Activated CD8-positive, alpha-beta memory T cell treated with anti-CD3 and anti-CD28 coated beads for 1 hour (primary cell): ENCODE data around the gene DBH.

ENCODE experiments used
- DNase-seq, 2 donors: peaks; one replicate each; pipeline ENCODE4 v3.0.0-alpha.2; 2020; ENCODE audit warnings: low read depth in 1 of 2; ENCODE audit errors: extremely low read depth in 1 of 2

DBH gene

DNA sequence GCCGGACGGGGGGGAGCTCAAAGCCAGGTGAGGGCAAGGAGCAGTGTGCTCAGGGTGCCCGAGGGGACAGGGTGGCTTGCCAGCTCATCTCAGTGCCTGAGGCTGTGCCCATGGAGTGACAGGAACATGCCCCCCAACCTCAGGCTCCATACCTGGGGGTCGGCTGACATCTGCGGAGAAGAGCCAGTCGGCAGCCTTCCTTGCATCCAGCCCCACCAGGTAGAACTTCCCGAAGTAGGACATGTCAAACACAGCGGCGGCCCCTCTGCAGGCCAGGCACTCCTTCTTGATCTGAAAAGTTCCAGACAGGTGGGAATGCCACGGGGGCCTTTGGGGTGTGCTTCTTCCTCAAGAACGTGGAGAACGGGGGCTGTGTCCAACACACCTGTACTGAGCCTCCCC, 59.9 kb downstream of the DBH start:
- no peak for DNase-seq

DNA sequence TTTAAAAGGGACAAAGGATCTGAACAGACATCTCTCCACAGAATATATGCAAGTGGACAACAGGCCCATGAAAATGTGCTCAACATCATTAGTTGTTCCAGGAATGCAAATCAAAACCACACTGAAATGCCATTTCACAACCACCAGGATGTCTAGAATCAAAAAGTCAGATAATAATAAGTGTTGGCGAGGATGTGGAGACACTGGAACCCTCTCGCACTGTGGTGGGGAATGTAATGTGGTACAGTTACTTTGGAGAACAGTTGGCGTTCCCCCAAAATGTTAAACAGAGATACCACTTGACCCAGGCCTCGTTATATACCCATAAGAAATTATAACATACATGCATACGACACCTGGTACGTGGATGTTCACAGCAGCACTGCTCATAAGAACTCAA, 63.4 kb downstream of the DBH start:
- DNase-seq, result no peak

DNA sequence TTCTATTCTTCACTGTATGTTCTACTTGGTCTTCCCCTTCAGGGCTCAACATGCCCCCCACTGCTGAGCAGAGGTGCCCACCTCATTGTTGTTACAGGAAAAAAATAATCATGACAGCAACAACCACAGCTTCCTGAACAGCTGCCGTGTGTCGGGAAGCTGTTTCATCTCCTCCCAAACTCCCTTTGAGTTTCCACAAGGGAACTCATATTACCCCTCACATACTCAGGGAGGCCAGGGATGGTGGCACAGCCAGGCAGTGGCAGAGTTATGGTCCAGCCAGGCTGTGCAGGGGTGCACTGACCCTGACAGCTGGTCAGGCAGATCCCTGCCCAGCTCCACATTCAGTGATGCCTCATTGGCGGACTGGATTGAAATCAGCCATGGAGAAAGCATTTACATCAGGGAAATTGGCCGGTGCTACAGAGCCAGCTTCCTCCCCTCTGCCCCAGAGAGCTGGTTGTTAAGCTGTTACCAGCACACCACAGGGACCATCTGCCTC, 64.7 kb downstream of the DBH start:
- DNase-seq, result no peak

DNA sequence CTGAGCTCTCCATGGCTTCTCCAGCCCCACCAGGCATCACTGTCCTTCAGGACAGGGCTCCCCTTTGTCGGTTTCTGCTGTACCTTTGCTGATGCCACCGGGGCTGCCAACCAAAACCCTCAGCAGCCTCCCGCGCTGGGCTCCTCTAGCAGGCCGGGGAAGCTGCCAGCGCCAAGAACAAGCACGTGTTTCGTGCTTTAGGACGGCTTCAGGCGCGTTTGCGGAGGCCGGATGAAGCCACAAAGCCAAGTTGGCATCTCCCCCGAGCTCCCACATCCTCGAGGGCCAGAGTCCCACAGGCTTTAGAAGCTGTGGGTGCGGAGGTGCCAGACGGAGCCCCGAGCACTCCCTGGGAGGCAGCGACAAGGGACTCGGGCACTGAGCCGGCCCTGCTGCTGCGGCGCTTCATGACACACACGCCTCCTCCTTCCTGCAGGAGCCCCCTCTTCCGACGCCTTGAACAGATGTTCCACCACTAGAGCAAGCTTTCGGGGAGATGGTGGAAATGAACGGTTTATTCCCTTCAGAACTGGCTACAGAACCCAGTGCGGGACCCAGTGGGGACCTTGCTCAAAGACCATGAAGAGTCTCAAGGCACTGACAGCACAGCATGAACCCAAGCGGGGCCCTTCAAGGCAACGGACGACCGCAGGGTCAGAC, 65.3 kb downstream of the DBH start:
- DNase-seq, result no peak

DNA sequence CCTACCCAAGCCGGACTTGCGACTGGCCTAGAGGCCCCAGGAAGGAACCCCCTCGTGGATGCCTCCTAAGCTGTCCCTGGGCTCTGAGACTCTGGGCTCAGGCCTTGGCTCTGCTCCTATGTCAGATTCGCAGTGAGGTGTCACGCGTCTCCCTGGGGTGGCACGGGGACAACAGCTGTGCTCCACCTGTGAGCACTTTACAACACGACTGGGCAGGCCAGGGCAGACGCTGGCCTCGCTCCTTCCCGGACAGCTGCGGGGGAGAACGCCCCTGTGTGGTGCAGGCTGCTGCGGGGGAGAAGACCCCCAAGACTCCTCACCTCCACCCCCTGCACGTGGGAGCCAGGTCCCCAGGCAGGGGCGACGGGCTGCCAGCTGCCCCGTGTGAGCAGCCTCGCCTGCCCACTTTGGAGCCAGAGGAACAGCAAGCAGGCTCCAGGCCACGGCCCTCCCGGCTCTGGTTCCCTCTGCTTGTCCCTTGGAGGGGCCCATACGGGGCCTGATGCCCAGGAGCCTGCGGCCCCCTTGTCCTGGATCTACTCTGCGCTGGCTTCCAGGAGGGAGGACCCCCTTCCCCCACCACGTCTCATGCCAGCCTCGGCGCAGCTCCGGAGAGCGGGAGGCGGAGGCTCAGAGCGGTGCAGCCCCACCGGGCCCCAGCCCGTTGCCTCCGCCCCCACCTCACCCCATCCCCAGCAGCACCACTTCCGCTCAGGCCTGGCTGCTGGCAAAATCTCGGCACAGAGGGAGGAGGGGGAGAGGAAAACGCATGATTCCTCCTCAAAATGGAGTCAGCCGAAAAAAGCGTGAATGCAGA, 66.0 kb downstream of the DBH start:
- DNase-seq, result peak in 1 of 2 donors; percentile 38

DNA sequence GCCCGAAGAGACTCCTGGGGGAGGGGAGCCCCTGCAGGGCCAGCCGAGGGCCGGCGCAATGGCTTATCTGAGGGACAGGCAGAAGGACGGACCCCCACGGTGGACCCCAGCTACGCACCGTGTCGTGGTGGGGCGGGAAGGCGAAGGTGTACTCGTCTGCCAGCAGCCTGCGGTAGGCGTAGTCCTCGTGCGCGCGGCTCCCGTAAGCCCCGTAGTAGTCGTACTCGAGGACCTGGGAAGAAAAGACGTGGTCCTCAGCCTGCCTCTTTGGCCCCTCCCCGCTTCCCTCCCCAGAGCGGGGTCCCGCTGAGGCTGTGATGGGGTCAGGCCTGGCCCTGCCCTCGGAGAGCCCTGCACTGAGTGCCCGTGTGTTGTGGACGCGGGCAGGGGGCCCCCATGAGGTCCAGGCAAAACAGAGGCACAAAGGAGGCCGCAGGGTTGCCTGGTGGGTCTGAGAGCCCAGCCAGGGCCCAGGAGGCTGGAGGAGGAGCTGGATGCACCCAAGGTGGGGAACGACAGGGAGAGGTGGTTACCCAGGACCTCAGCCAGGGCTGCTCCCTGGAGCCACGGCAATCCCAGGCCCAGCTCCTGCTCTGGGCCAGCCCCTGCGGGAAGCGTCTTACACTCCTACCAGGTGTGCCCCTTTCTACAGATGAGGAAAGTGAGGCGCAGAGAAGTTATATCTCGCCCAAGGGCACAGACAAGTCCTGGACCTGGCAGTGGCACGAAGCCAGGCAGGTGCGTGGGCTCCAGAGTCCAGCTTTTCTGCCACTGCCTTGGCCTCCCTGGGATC, 66.8 kb downstream of the DBH start:
- DNase-seq, result no peak

DNA sequence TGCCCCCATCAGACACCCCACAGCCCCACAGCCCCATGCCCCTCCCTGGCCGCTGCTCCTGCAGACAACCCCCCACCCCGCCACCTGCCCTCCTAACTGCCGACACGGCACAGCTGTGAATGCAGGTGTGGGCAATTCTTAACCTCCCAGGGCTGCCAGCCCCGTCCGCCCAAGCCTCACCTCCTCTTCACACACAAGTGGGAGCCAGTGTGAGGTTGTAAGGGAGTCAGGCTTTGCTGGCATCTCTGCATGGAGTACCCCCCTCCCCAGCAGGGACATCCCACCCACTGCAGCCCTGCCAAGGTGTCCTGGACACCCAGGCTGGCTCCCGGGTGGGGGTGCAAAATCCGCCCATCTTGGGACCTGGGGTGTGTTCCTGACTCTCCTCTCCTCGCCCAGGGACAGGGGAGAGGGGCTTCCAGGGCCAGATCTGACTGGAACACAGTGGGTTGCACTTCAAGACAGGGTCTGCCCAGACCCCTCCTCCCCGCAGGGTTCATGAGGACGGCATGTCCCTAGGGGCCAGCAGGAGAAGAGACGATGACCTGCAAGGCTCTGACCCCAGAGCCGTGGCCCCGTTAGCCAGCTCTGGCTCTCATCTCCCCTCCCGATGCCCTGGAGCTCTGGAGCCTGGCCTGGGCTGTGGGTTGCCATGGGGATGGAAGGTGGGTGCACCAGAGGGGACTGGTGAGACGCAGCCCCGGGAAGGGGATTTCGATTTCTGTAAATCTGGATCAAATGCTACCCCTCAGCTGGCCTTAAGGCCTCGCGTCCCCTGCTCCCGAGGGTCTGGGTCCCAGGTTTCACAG, 67.6 kb downstream of the DBH start:
- no peak for DNase-seq

DNA sequence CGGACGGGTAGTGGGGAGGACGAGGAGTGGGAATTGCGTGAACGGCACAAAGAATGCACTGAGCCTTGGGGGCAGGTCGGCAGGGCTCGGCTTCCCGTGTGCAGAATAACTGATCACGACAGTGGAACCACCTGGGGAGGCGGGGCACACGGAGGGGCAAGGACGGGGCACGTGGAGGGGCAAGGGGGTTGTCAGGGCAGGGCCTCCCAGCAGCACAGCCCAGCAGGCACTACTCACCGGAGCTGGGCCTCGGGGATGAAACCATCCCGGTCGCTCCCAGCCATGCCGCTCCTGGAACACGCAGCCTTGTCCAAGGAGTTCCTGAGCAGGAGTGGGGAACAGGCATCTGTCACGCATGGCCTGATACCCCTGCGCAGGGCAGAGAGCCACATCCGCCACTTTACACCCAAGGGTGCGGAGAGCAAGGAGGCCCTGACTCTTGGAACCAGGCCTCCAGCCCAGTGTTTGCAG, 68.6 kb downstream of the DBH start:
- no peak for DNase-seq

DNA sequence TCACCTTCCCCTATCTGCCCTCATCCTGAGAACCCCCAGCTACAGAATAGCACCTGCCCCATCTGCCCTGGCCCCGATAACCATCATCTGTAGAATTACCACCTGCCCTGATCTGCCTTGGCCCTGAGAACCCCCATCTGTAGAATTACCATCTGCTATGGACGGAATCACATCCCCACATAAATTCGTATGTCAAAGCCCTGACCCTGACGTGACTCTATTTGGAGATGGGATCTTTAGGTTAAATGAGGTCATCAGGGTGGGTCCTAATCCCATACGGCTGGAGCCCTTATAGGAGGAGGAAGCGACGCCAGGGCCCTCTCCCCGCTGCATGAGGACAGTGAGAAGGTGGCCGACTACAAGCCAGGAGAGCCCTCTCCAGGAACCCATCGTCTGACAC, 69.4 kb downstream of the DBH start:
- no peak for DNase-seq

DNA sequence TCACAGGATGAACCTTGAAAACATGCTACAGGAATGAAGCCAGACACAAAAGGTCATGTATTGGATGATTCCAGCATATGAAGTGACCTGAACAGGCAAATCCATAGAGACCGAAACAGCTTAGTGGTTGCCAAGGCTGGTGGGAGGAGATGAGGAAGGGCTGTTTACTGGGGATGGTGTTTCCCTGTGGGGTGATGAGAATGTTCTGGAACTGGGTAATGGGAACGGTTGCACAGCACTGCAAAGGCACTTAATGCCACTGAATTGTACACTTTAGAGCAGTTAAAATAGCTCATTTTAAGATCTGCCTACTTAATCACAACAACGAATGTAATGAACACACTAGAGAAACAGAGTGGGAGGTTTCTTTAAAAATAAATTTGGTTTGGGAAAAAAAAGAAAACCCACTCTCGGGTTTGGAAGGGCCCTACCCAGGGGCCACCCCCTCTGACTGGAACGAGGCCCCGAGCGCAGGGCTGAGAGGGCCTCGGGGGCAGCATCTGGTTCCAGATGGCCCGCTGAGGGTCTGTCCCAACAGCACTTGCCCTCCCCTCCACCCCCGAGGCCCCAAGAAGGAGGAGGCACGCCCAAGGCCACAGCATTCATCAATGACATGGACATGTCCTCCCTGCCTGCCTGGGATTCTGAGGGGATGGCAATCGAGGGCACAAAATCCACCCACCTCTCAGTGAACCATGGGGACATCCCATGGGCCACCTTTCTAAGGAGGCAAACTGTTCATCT, 70.3 kb downstream of the DBH start:
- no peak for DNase-seq

DNA sequence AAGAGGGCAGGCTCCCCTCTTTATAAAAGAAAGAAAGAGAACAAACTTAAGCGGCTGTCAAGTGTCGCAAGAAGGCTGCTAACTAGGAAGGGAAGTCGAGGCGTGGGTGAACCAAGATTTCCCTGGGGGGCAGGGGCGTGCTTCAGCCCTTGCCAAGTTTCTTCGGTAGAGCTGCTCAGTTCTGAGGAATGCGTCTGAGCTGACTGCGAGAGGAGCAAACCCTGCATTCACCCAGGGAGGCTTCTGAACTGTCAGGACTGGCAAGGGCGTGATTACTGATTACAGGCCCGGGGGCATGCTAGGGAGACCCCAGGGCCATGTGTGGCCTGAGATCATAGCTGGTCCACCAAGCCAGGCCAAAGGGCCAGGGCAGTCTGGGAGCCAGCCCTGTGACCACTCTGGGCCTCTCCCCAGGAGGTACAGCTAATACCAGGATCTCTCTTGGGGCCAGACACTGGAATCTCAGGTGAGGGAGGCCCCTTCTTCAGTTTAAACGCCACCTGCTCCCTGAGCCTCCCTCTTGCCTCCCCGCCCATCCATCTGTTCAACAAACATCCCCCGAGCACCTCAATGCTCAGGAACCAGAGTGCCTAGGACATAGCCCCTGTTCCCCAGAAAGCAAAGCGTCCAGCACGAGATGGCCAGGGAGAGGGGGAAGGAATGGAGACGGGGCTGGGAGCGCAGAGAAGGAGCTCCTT, 71.1 kb downstream of the DBH start:
- DNase-seq, result no peak

DNA sequence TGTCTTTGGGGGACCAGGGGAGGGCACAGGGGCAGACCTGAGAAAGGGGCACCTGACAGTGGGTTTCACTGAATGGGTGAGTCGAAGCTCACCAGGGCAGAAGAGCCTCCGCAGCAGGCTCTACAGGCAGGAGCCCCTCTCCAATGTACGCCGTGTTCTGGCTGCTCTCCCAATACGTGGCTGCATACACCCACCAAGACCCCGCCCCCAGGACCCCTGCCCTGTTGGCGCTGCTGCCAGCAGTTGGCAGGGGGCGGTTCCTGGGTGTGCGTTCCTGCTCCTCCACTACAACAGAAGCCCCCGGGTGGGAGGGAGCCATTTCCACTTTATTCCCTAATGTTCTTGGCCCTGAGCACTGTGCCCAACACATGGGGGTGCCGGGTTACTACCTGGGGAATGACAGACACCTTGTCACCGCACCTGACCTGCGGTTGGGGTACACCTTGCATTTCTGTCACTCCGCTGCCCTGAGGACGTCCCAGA, 71.6 kb downstream of the DBH start:
- no peak for DNase-seq

DNA sequence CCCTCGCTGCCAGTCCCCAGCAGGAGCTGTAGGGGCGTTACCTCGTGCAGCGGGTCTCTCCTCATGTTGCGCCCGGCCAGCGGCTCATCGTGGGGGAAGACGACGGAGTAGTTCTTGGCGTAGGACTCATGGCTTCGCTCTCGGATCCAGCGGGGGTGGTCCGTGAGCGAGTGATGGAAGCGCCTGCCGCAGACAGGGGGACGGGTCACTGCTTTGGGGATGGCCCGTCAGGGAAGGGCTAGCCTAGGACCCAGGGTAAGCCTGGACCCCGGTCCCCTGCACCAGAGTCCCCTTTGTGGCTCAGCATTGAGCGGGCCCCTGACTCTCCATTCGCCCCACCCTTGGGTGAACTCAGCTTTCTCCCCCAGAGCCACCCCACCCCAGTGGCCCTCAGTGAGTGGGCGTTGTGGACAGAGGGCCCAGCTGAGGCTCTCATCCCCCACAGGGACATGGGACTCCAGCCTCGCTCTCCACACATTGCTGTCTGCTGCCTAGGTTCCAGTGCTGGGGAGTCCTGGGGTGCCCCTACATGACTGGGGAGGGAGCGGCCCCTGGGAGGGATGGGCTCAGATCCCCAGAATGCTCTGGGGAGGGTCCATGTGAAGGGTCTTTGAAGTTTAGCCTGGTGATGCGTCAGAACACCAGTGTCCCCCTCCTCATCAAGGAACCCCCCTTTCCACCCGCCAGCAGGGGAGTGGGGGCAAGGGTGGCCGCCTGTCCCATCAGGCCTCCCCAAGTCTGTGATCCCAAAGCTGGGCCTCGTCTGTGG, 72.3 kb downstream of the DBH start:
- DNase-seq, result no peak
